NCI-H226 (cell line): ENCODE data around the gene SH3BP4.
A peak's percentile ranks its signal among the peaks of the same experiment; 100 is the strongest.
"Not testable (repeated sequence)": the region's sequence is repeated elsewhere in the genome, so short reads cannot be mapped to it uniquely, and the experiment has no call there.

ENCODE experiments used
- DNase-seq: peaks from one replicate; pipeline ENCODE4 v3.0.0-alpha.2; 2015

Gene SH3BP4

DNA sequence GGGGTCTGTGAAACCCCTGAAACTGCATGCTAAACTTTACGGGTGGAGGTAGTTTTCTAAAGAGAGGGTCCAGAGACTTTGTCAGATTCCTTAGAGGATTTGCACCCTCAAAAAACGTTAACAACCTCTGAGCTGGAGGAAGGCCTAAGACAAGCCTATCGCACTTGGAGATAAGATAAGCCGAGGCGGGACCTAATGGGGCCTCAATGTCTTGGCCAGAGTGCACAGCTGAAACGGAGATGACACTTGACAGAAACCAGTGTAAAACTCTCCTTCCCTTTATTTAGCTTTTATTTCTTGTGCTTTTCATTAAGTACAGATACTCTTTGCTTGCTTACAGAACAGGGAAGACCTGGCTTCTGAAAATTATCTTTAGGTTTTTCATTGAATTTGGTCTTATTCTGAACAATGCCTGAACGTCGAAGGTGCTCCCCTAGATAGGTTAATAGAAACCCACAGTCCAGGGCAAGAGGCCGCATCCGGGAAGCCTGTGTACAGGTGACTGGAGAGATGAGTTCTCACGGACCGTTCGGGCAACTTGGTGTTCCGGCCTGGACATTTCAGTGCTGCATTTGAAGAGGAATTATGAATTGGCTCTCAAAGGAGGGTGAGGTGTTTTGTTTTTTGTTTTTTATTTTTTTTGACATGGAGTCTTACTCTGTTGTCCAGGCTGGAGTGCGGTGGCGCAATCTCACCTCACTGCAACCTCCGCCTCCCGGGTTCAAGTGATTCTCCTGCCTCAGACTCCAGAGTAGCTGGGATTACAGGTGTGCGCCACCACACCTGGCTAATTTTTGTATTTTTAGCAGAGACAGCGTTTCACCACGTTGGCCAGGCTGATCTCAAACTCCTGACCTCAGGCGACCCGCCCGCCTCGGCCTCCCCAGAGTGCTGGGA, 49.7 kb downstream of the SH3BP4 start:
- DNase-seq, result peak; percentile 28

- DNase-seq, result no peak
Measured at GRCh38 chr2:235002198-235003095, 50.6 kb downstream of the SH3BP4 start.

GRCh38 chr2:235003096-235003775, 51.4 kb downstream of the SH3BP4 start:
- no peak for DNase-seq

DNA sequence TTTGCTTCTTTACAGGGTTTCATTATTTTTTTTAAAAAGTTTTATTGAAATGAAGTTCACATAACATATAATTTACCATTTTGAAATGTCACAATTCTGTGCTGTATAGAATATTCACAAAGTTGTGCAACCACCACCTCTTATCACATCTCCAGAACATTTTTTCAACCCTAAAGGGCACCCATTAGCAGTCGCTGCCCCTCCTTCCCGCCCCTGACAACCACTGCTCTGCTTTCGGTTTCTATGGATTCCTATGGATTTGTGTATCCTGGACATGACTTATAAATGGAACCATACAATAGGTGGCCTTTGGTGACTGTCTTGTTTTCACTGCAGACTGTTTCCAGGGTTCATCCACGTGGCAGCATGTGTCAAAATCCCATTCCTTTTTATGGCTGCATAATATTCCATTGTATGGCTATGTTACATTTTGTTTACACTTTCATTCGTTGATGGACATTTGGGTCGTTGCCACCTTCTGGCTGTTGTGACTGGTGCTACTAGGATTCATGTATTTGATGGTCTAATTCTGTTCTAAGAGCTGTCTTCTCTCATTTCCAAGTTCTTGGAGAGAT, 52.6 kb downstream of the SH3BP4 start:
- DNase-seq, result no peak

- DNase-seq, result no peak
Measured at GRCh38 chr2:235005023-235005422, 53.2 kb downstream of the SH3BP4 start.

DNA sequence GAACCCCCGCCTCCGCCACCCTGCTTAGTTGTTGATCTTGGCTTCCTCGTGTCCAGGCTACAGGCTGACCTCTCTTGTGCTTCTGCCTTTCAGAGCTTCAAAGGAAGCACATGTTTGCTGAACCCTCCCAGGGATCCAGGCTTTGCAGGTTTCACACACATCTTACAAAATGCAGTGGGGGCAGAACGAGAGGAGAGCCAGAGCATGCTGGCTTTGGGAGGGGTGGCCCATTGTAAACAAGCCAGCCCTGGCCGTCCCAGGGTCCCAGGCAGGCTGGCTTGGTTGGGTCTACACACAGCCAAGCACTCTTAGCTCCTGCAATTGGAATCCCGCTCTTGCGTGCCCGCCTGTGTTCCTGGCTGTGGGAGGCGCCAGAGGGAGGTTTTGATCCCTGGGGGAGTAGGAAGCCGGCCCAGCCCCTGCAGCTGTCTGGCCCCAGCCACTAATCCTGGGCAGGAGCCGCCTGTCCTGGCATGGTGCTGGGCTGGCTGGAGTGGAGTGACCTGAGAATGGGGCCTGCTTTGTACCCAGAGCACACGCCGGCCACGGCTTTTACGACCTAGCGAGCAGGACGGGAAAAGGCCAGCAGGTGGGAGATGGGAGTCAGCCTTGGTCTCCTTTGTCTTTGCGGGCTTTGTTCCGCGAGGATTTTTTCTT, 53.9 kb downstream of the SH3BP4 start:
- no peak for DNase-seq

DNA sequence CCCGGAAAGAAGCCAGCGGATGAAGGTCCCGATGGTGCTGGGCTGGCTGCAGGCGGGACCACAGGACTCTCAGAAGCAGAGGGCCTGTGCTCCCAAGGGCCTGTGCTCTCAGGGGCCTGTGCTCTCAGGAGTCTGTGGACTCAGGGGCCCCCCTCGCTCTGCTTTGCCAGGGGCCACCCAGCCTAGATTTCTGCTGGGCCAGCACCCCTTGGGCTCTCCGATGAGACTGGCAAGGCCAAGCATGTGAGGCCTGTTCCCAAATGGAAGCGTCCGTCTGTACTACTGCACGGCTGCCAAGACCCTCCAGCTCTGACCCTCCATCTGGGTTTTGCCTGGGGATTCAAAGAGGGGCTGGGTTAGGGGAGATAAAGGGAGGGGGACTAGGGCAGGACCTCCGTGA, 54.6 kb downstream of the SH3BP4 start:
- no peak for DNase-seq

DNA sequence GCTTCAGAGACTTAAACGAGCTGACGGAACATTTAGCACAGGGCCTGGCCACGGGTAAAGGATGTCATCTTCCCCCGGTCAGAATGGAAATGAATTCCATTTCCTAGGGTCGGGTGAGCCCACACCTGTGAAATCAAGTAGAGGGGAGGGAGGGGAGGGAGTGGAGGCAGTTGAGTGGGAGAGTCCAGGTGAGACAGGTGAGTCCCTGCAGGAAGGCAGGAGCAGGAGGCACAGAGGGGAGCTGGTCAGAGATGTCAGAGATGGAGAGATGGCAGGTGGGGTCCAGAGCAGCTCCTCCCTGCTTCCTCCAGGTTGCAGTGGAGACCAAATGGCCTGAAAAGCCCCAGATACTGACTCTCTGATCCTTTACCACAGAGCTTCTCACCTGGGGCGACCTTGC, 55.2 kb downstream of the SH3BP4 start:
- no peak for DNase-seq

- DNase-seq, result no peak
Measured at GRCh38 chr2:235007664-235008457, 56.0 kb downstream of the SH3BP4 start.

- DNase-seq, result no peak
Measured at GRCh38 chr2:235008584-235009044, 56.8 kb downstream of the SH3BP4 start.

DNA sequence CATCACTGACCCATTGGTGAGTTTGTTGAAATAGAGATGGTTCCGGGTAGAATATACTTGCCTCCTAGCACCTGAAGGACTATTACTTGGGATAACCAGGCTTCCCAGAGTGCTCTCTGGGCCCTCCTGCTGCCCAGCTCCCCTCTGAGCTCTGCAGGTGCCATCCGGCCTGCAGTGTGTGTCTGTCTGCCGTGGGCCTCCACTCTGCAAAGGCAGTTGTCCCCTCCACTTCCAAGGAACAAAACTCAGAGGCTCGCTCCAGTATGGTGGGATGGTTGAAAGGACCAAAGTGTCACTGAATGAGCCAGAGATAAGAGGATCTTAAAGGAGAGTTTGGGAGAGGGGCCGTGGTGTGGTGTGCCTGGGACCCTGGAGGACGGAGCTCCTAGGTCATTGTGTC, 57.3 kb downstream of the SH3BP4 start:
- no peak for DNase-seq

- no peak for DNase-seq
Measured at GRCh38 chr2:235010117-235010714, 58.4 kb downstream of the SH3BP4 start.

GRCh38 chr2:235011607-235011928, 59.8 kb downstream of the SH3BP4 start:
- no peak for DNase-seq

DNA sequence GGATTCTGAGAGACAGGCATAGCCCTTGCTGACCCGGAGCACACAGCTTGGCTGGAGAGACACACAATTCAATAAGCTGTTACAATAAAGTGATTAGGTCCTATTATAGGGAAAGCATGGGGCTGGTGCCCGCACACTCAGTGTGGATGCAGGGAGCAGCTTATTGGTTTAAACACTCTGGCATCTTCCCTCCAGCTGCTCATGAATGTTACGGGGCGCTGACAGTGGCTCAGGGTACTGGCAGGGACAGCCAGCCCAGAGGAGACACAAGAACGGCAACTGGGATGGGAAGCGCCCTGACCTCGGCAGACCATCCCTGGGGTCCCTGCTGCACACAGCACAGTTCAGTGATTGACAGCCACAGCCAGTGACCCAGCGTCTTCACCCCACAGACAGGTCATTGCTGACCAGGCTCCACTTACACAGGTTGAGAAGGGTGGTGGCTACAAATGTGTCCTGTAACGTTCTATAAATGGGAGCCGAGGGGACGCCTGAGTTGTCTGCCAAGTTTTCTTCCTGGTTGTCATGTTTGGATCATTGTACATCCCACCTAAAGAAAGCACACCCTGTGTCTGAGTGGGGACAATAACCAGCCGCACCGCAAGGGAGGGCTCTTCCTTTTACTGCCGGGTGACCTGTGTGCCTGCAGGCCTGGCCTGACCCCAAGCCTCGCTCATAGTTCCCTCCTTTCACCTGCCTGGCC, 60.3 kb downstream of the SH3BP4 start:
- DNase-seq, result no peak

DNA sequence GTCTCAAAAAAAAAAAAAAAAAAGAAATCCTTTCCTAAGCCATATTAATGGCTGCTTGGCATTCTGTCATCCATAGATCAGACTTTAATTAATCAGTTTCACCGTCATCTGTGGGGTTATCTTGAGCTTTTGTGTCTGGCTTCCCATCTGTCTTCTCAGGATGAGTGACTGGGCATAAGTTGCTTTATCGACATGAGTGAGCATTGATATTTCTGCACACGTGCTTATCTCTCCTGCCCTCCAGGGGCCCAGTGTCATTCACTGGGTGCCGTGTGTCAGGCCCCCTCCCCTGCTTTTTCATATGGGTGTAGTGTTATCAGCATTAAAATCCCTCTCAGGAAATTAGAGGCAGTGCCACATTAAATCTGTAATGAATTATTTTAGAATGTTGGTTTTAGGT, 65.6 kb downstream of the SH3BP4 start:
- no peak for DNase-seq

DNA sequence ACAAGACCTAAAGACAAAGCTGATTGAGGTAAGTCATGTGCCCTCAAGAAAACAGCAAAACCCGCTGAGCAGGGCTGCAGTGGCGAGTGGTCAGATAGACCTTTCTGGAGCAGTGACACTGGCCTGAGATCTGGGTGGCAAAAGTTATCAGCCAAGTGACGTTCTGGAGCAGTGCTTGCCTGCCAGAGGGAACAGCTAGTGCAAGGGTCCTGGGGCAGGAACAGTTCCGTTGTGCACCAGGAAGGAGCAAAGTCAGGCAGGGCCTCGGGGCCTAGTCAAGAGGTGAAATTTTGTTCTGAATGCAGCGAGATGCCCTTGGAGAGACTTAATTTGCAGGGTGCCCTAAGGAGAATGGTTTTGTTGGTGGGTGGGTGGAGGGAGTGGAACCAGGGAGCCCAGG, 67.0 kb downstream of the SH3BP4 start:
- DNase-seq, result no peak

- DNase-seq, result not testable (repeated sequence)
Measured at GRCh38 chr2:235020141-235020540, 68.3 kb downstream of the SH3BP4 start.

DNA sequence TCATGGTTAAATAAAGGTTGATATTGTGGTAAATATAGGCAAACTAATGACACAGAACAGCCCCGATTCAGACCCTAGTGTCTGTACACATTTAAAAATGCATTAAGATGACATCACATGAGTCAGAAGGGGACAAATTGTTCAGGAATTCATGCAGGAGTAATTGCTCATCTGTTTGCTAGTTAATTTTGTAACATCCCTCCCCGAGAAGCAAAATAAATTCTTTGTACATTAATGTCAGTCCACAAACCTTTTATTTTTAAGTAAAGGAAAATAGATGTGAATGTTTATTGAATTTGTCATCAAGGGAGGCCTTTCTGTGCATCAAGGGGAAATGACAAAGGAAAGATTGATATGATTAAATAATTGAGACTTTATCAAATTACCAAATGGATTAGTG, 69.9 kb downstream of the SH3BP4 start:
- peak; percentile 47 for DNase-seq

GRCh38 chr2:235024191-235024860, 72.5 kb downstream of the SH3BP4 start:
- DNase-seq, result no peak
